ENCODE measurements around the gene EPG5.
"Not testable (repeated sequence)": the region's sequence is repeated elsewhere in the genome, so short reads cannot be mapped to it uniquely, and the experiment has no call there.

The EPG5 gene

DNA sequence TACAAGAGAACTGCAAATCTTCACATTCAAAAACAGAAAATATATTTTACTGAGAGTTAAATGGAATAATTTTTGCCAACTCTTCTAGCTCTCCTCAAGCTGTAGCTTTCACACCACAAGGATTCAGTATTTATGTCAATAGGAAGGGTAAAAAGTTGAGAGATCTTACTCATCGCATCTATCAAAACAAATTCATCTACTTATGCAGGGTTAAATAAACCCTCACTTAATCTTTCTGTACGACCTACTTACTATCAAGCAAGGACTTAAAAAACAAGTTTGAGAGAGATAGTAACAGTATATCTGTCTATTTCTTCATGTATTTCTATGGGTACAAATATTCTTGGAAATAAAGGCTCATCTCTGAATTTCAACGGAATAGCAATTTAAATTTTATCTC lies 106.2 kb downstream of the EPG5 start:
- no peak for DNase-seq

GRCh38 chr18:45860492-45860891 lies 106.6 kb downstream of the EPG5 start:
- no peak for DNase-seq

DNA sequence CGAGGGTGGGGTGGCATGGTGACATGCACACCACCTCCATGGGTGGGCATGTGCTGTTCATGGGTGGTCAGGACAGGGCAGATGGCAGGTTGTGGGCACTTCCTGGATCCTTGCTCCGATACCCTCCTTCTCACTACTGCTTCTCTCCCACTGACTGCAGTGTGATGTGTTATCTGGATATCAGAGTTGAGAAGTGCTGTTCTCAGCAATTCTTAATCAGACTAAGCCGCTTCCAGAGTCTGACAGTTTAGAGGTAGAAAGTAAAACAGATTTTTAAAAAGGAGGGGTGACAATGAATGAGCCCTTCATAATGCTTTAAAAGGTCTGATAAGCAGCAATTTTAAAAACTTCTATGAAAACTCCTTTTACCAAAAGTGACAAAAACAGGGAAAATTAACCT lies 107.8 kb downstream of the EPG5 start:
- DNase-seq: no peak

DNA sequence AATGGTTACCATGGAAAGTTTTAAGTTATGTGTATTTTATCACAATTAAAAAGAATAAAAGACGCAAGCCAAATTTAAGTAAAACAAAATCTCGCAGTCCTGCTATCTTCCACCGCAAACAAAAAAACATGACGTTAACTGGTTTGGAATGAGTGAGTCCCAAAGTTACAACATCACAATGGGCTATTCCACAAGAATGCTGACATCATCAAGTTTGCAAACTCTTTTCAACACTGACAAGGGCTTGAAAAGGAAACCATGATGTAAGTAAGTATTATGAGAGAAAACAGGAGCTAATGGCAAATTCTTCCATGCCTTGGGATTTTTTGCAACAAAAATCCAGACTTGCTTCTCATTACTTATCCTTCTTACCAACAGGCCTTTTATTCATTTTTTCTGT lies 110.6 kb downstream of the EPG5 start:
- no peak for DNase-seq

DNA sequence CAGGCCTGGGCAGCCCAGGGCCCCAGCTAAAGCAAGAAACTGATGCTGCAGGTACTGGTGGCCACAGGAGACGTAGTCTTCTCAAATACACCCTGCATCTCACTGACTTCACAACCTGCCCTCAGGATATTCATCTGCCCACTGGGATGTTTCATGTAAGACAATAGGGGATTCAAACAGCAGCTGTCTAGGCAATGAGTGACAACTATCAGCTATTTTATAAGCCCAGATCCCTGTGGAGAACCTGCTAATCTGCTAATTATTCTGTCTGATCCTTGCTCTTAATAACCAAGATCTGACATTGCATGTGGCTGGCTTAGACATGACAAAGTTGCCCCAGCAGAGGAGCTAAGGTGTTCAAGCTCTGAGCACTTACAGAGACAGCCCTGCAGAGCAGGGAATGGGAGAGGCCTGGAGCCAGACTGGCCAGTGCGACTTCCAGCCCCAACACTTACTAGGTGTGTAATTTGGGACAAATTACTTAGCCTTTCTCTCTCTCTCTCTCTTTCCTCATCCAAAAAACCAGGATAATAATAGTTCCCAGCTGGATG lies 113.0 kb downstream of the EPG5 start:
- DNase-seq: peak; percentile 56

- no peak for DNase-seq
Measured at GRCh38 chr18:45852631-45853030, 114.5 kb downstream of the EPG5 start.

DNA sequence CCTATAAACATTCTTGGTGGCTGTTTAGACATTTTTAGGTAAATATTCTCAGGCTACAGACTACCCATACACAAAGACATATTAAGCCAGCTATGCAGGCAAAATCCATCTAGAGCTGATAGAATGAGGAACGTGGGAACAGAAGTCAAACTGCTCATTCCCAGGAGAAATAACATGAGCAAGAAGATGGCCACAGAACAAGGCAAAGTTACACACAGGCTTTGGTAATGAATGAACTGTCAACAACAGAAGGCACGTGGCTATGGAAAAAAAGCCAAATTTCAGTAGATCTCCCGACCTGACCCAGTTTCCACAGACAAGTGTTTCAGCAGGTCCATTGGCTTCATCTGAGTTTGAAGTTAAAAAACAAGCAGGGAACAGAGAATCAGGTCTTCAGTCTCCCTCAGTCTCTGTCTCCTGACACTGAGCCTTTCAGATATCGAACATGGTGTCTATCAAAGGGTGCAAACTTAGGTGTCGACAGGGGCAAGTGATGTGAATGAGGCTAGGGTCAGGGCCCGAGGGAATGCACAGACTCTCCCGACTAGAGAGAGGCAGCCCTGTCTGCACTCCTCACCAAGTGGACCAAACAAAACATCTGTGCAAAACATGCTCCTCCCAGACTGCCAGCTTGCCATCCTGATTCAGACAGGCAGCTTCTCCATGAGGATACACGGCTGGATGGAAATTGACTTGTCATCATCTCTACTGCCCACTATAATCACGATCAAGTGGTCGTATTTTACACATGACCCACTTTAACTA lies 115.8 kb downstream of the EPG5 start:
- DNase-seq: no peak

- no peak for DNase-seq
Measured at GRCh38 chr18:45850021-45850420, 117.1 kb downstream of the EPG5 start.

DNA sequence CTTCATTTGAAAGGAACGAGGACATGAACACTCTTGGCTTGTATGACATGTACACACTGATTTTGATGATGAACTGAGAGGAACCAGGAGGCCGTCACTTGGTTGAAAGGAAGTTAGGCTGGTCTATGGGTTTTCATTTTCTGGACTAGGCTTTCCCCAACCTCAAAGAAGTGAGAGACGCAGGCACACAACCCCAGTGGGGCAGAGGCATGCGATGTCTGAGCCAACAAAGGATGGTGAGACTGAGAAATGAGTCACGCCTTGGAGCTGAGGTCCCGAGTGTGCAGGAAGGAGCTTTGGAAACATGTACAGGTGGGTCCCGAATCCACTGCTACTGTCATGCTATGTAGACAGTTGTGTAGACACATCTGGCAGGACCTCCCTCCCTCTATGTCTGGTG lies 117.6 kb downstream of the EPG5 start:
- DNase-seq: no peak

- not testable (repeated sequence) for DNase-seq
Measured at GRCh38 chr18:45848643-45849042, 118.5 kb downstream of the EPG5 start.

DNA sequence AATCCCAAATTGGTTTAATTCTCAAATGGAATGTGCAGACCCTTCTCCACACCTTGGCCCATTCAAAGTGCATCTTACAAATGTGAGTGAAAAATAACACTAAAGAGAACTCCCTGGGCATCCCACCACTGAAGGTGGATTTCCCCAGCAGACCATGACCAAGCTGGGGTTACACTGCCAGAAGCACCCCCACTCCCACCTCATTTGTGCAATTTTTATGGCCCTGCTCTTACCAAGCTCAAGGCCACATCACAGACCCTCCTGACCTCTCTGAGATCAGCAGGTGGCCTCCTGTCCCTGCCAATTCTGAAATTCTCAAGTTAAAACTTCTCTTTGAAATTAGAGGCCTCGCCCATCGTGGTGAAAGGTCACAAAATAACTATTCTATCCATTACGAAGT lies 120.0 kb downstream of the EPG5 start:
- DNase-seq: no peak

DNA sequence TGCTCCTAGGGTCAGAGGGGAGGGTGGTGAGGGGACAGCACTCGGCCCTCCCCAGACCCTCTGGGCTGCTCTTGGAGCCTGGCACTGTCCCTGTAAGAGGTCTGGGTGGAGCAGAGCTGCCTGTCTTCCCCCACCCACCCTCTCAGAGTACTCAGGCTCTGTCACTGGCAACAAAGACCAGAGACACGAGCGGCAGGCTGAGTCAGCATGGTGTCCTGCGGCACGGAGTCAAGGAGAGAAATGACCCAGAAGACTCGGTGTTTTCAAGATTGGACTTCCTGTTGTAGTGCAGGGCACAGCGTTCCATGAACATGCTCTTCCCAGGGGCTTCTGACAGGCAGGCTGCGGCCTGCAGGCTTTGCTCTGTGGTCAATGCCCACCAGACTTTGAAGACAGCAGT lies 121.7 kb downstream of the EPG5 start:
- DNase-seq: no peak

DNA sequence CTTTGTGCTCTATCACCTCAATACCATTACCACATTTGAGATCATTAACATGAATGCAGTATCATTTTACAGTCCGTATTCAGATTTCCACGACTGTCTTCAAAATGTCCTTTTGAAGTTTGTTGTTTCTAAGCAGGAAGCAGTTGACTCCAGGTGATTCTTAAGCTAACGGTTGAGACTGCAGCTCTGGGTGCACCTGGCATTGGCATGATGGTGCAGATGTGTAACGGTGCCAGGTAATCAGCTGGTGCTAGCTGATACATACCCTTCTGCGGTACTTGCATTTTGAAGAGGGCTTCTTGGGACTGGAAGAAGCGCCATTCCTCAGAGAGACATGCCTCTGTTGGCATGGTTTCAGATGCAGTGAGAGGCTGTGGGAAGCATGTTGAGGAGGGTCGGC lies 122.2 kb downstream of the EPG5 start:
- no peak for DNase-seq

GRCh38 chr18:45843019-45843418 lies 124.1 kb downstream of the EPG5 start:
- DNase-seq: no peak

DNA sequence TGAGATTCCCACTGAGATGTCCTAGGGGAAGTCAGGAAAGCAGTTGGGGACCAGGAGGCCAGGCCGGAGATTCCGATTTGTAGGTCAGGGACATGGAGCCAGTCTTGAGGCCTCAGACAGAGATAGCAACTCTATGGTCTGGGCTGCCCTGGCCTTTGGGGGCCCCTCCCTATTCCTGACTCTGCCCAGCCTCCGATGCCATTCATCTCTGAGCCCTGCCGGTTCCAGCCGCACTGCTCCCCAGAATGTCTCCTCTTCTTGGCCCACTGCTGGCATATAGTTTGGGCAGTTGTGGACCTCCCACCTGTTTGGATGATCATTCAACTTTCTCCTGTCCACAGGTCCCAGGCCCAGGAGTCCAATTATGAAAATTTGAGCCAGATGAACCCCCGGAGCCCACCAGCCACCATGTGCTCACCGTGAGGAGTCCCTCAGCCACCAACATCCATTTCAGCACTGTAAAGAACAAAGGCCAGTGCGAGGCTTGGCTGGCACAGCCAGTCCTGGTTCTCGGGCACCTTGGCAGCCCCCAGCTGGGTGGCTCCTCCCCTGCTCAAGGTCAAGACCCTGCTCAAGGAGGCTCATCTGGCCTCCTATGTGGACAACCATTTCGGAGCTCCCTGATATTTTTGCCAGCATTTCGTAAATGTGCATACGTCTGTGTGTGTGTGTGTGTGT lies 125.2 kb downstream of the EPG5 start:
- no peak for DNase-seq

DNA sequence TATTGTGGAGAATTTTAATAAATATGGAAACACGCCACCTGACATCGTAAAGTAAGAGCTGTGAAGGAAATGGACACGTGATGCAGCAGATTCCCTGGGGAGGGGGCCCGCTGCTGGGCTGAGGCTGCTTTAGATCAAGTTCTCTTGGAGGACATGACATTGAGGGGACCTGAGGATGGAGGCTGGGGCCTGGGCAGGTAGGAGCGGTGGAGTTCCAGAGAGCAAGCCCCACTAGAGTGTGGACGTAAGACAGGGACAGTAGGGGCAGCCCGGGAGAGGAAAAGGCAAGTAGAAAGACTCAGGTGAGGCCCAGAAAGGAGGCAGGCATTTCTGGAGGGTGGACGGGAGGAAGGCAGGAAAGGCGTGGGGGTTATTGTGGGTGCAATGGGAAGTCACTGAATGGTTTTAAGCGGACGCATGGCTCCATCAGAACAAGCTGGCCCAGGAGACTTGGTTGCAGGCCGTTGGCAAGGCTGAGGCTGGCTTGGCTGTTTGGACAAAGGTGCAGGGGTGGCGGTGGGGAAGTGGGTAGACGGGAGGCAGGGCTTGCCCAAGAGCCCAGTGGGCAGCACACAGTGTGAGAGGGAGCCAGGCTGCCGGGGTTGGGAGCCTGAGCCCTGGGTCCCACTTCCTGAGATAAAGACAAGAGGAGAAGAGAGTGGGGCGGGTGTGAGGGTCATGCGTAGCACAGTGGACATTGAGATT lies 125.9 kb downstream of the EPG5 start:
- DNase-seq: no peak

GRCh38 chr18:45839414-45840395 lies 127.4 kb downstream of the EPG5 start:
- DNase-seq: no peak

DNA sequence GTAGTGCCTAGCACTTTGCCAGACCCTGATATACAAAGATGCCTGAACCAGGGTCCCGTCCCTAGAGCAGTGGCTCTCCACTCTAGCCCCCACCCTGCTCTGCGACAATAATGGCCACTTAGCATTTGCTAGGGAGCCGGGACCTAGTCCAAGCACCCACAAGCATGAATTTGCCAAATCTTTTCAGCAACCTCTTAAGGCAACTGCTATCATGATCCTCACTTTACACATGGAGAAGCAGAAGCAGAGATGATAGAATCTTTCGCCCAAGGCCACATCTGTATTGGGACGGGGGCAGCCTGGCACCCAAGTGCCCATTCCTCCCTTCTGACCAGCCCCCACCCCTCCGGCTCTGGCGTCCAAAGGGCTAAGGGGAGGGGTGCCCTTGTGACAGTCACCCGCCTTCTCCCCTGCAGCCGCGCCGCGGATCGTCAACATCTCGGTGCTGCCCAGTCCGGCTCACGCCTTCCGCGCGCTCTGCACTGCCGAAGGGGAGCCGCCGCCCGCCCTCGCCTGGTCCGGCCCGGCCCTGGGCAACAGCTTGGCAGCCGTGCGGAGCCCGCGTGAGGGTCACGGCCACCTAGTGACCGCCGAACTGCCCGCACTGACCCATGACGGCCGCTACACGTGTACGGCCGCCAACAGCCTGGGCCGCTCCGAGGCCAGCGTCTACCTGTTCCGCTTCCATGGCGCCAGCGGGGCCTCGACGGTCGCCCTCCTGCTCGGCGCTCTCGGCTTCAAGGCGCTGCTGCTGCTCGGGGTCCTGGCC lies 128.6 kb downstream of the EPG5 start:
- no peak for DNase-seq

GRCh38 chr18:45837283-45838070 lies 129.7 kb downstream of the EPG5 start:
- DNase-seq: no peak

GRCh38 chr18:45836242-45837205 lies 130.6 kb downstream of the EPG5 start:
- no peak for DNase-seq
